DND-41 (cell line): ENCODE results near the gene MYH1.
A peak's percentile ranks its signal among the peaks of the same experiment; 100 is the strongest.

Experiments
- ATAC-seq: fragments of 200-7000 bp; cut with Tn5 transposase; 3 replicates; pipeline ENCODE4 v1.9.1; 2021; ENCODE audit warnings: low read depth; ENCODE audit not compliant: insufficient read depth
- DNase-seq: peaks from one replicate; pipeline ENCODE4 v3.0.0-alpha.2; 2020
- H2AFZ ChIP-seq: 2 replicates; pipeline ENCODE4 v1.6.0; 2012; ENCODE audit warnings: low read depth, low read length
- H3K27ac ChIP-seq: 2 replicates; pipeline ENCODE4 v1.5.1; 2012; ENCODE audit warnings: low read length, inconsistent platforms
- H3K27me3 ChIP-seq: fragments of 200-600 bp; sonication (generic); 2 replicates; pipeline ENCODE4 v1.6.0; 2012; ENCODE audit warnings: low read length, mild to moderate bottlenecking, inconsistent platforms; ENCODE audit not compliant: insufficient read depth, poor library complexity
- H3K36me3 ChIP-seq: 2 replicates; pipeline ENCODE4 v1.5.1; 2012; ENCODE audit warnings: low read length, inconsistent platforms; ENCODE audit not compliant: insufficient read depth
- H3K4me1 ChIP-seq: 2 replicates; pipeline ENCODE4 v1.5.1; 2012; ENCODE audit warnings: mild to moderate bottlenecking, low read length; ENCODE audit not compliant: insufficient read depth
- H3K4me2 ChIP-seq: 2 replicates; pipeline ENCODE4 v1.6.0; 2012; ENCODE audit warnings: mild to moderate bottlenecking, moderate library complexity, low read length, inconsistent platforms; ENCODE audit not compliant: insufficient read depth
- H3K4me3 ChIP-seq, 2 experiments: fragments of 200-600 bp in 1 of 2; shearing (Covaris generic) in 1 of 2; 2 replicates each; pipeline ENCODE4 v1.5.1; 2012 to 2016; ENCODE audit warnings: inconsistent platforms in 2 of 2, low read length in 2 of 2, mild to moderate bottlenecking in 2 of 2, low read depth in 1 of 2, moderate library complexity in 1 of 2
- H3K79me2 ChIP-seq: 2 replicates; pipeline ENCODE4 v1.6.0; 2012; ENCODE audit warnings: low read length, inconsistent platforms; ENCODE audit not compliant: insufficient read depth
- H3K9ac ChIP-seq: 2 replicates; pipeline ENCODE4 v1.6.0; 2012; ENCODE audit warnings: low read depth, mild to moderate bottlenecking, inconsistent platforms, low read length, moderate library complexity
- H3K9me3 ChIP-seq: 2 replicates; pipeline ENCODE4 v1.5.1; 2012; ENCODE audit warnings: low read length, moderate library complexity, mild to moderate bottlenecking, inconsistent platforms; ENCODE audit not compliant: insufficient read depth, severe bottlenecking
- H4K20me1 ChIP-seq: 2 replicates; pipeline ENCODE4 v1.6.0; 2012; ENCODE audit warnings: low read length; ENCODE audit not compliant: insufficient read depth
- CTCF ChIP-seq: IDR thresholded peaks from 2 replicates; pipeline ENCODE4 v1.5.1; 2012; ENCODE audit warnings: borderline replicate concordance, low read length, moderate library complexity, mild to moderate bottlenecking; ENCODE audit not compliant: poor library complexity, severe bottlenecking; ENCODE audit errors: extremely low read depth
- EZH2 ChIP-seq: IDR thresholded peaks from 3 replicates; pipeline ENCODE4 v1.6.1; 2012; ENCODE audit warnings: borderline replicate concordance, low read depth, mild to moderate bottlenecking, moderate library complexity, low read length, inconsistent platforms; ENCODE audit not compliant: severe bottlenecking

MYH1 gene

DNA sequence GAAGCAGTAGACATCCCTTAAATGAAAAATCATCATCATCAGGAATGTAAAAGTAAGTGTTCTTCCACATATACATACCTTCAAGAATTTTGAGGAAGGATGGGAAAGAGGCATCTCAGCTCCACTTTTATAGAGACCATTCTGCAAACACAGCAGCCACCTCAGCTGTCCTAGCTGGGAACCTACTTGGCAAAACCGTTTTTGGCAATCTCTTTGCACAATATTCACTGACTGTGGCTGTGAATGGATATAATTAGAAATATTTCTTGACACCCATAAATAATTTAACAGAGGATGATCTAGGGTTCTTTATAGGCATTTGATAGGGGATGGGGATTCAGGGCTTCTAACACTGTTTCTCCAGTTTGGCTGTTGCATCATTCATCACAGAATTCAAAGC is 48.9 kb downstream of the MYH1 start, which contains the start of gene MYH4:
MYH4 (minus strand) TSS at position 101 of the 400 bp plus-strand sequence. CDS start 2,814 bp downstream, outside the sequence.
- H3K79me2 ChIP-seq = no peaks in the 10 kb centered on the region
- no peak within 1 kb of the TSS for H3K4me2 ChIP-seq
- H3K9me3 ChIP-seq = no peaks in the 10 kb centered on the region
- H4K20me1 ChIP-seq = no peaks in the 10 kb centered on the region
- H3K27me3 ChIP-seq = peaks cover 14% of the 10 kb centered on the region
- no peaks in the 10 kb centered on the region for H3K4me1 ChIP-seq
- H3K27ac ChIP-seq = no peak within 1 kb of the TSS
- DNase-seq = no peak
- no peaks in the 10 kb centered on the region for H3K36me3 ChIP-seq
- H2AFZ ChIP-seq = no peak within 1 kb of the TSS
- H3K4me3 ChIP-seq = no peak within 1 kb of the TSS
- ATAC-seq = no peak
- H3K9ac ChIP-seq = no peak within 1 kb of the TSS
- no peak for TF ChIP-seq CTCF
- TF ChIP-seq EZH2 = no peak

GRCh38 chr17:10463402-10463801 is 54.9 kb downstream of the MYH1 start:
- Histone ChIP-seq H3K27ac (no peak overlapping the region), H4K20me1 (no peaks in the 10 kb centered on the region), H3K9ac (no peak overlapping the region), H3K79me2 (no peaks in the 10 kb centered on the region), H3K4me3 (no peak overlapping the region), H3K4me1 (no peaks in the 10 kb centered on the region), H3K36me3 (no peaks in the 10 kb centered on the region), H2AFZ (no peak overlapping the region), H3K27me3 (peaks cover 12% of the 10 kb centered on the region), H3K9me3 (no peaks in the 10 kb centered on the region), H3K4me2 (no peak overlapping the region)
- TF ChIP-seq CTCF (peak; percentile 20), EZH2 (no peak)
- no peak for DNase-seq
- ATAC-seq = no peak

- Histone ChIP-seq H3K4me1 (no peaks in the 10 kb centered on the region), H4K20me1 (no peaks in the 10 kb centered on the region), H3K27me3 (peaks cover 18% of the 10 kb centered on the region), H3K79me2 (no peaks in the 10 kb centered on the region), H3K4me3 (no peak overlapping the region), H3K4me2 (no peak overlapping the region), H2AFZ (no peak overlapping the region), H3K9me3 (no peaks in the 10 kb centered on the region), H3K27ac (no peak overlapping the region), H3K36me3 (no peaks in the 10 kb centered on the region), H3K9ac (no peak overlapping the region)
- DNase-seq (no peak), ATAC-seq (no peak)
- TF ChIP-seq CTCF (no peak), EZH2 (no peak)
These were observed 58.3 kb downstream of the MYH1 start for GRCh38 chr17:10460062-10460461.

GRCh38 chr17:10458701-10459100 is 59.6 kb downstream of the MYH1 start:
- no peak overlapping the region for H2AFZ ChIP-seq
- ATAC-seq (no peak), DNase-seq (no peak)
- no peak overlapping the region for H3K4me2 ChIP-seq
- H3K27ac ChIP-seq = no peak overlapping the region
- H3K4me3 ChIP-seq = no peak overlapping the region
- TF ChIP-seq CTCF (no peak), EZH2 (no peak)
- no peaks in the 10 kb centered on the region for H4K20me1 ChIP-seq
- H3K79me2 ChIP-seq = no peaks in the 10 kb centered on the region
- H3K9ac ChIP-seq = no peak overlapping the region
- peaks cover 19% of the 10 kb centered on the region for H3K27me3 ChIP-seq
- H3K9me3 ChIP-seq = no peaks in the 10 kb centered on the region
- H3K4me1 ChIP-seq = no peaks in the 10 kb centered on the region
- no peaks in the 10 kb centered on the region for H3K36me3 ChIP-seq
